ENCODE data around the gene KSR1. TPM values are rescaled to one million over a fixed set of nuclear protein-coding genes. Genes with fewer than 3 reads are reported as not detected.

KSR1 gene
- total RNA-seq, 1 experiment from 2014 or later, result 4.5 TPM

DNA sequence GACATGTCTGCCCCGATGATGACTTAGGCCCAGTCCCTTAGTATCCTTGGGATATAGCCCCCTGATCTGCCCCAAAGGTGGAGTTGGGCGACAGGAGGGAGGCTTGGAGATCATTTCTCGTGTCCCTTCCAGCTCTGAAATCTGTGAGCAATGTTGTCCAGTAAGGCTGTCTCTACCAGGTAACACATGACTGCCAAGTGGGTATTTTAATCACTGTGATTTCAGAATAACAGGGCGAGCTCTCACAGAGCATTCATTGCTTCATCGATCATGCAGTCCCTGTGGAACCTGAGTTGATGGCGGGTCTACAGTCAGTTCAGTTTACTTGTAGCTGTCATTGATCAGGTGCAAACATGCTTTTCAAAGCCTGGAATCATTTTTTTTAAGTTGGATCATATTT, 39.2 kb downstream of the KSR1 start:
- H3K27ac Mint-ChIP-seq (ENCODE audit: unreplicated experiment), result no peak overlapping the region
- H3K36me3 Mint-ChIP-seq (ENCODE audit: insufficient read depth, unreplicated experiment), result no peaks in the 10 kb centered on the region
- H3K4me1 Mint-ChIP-seq (ENCODE audit: low read depth, unreplicated experiment), result peaks cover 27% of the 10 kb centered on the region
- H3K4me3 Mint-ChIP-seq (ENCODE audit: low read depth, unreplicated experiment), result no peak overlapping the region
- BruUV-seq (replicated peaks), result no TSS peak
- H3K27me3 Mint-ChIP-seq (ENCODE audit: unreplicated experiment), result no peaks in the 10 kb centered on the region
- no peak for DNase-seq
- intact Hi-C loops (cut with micrococcal nuclease; ENCODE audit: unreplicated experiment), result loop anchor here (10.0 kb wide), 1 partner anchor 141 kb away; no protein-coding TSS in a partner anchor
- CTCF ChIA-PET, result interaction anchor here (0.6 to 2.3 kb wide), 2 partner anchors 28 to 104 kb away, joined by 3 to 15 read pairs; no protein-coding TSS in a partner anchor
- no peak for TF ChIP-seq CTCF (IDR thresholded peaks at IDR 0.05; ENCODE audit: unreplicated experiment)
- H3K9me3 Mint-ChIP-seq (ENCODE audit: low read depth, unreplicated experiment), result peaks cover 4% of the 10 kb centered on the region

DNA sequence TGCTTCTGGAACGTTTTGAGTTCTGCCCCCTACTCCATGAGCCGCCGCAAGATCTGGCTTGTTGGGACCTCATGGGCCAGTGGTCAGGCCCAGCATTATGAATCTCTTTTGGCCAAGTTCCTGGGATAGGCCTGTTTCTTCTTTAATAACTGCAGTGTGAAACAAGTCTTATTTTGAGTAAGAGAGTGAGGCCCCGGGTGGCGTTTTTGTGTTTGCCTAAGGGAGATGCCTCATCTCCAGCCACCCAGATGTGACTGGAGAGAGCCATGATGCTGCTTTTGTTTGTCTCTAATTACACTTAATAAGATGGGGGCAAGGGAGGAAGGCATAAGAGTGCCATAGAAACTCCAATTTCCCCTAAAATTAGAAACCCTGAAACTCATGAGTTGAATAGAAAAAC, 39.8 kb downstream of the KSR1 start:
- CTCF ChIA-PET, result no interaction called here
- Mint-ChIP-seq H3K4me3 (ENCODE audit: low read depth, unreplicated experiment) (no peak overlapping the region), H3K9me3 (ENCODE audit: low read depth, unreplicated experiment) (peaks cover 6% of the 10 kb centered on the region), H3K36me3 (ENCODE audit: insufficient read depth, unreplicated experiment) (no peaks in the 10 kb centered on the region), H3K4me1 (ENCODE audit: low read depth, unreplicated experiment) (peaks cover 27% of the 10 kb centered on the region), H3K27ac (ENCODE audit: unreplicated experiment) (no peak overlapping the region), H3K27me3 (ENCODE audit: unreplicated experiment) (no peaks in the 10 kb centered on the region)
- TF ChIP-seq CTCF (IDR thresholded peaks at IDR 0.05; ENCODE audit: unreplicated experiment), result no peak
- no TSS peak for BruUV-seq (replicated peaks)
- no peak for DNase-seq
- intact Hi-C loops (cut with micrococcal nuclease; ENCODE audit: unreplicated experiment), result loop anchor here (10.0 kb wide), 1 partner anchor 141 kb away; no protein-coding TSS in a partner anchor

- no peak for TF ChIP-seq CTCF (IDR thresholded peaks at IDR 0.05; ENCODE audit: unreplicated experiment)
- Mint-ChIP-seq H3K27ac (ENCODE audit: unreplicated experiment) (no peak overlapping the region), H3K9me3 (ENCODE audit: low read depth, unreplicated experiment) (peaks cover 6% of the 10 kb centered on the region), H3K36me3 (ENCODE audit: insufficient read depth, unreplicated experiment) (no peaks in the 10 kb centered on the region), H3K27me3 (ENCODE audit: unreplicated experiment) (no peaks in the 10 kb centered on the region), H3K4me1 (ENCODE audit: low read depth, unreplicated experiment) (peaks cover 27% of the 10 kb centered on the region), H3K4me3 (ENCODE audit: low read depth, unreplicated experiment) (no peak overlapping the region)
- DNase-seq, result peak; percentile 33
- intact Hi-C loops (cut with micrococcal nuclease; ENCODE audit: unreplicated experiment), result loop anchor here (10.0 kb wide), 1 partner anchor 142 kb away; no protein-coding TSS in a partner anchor
- CTCF ChIA-PET, result no interaction called here
- BruUV-seq (replicated peaks), result no TSS peak
Measured at GRCh38 chr17:27496437-27496943, 40.2 kb downstream of the KSR1 start.

- TF ChIP-seq CTCF (IDR thresholded peaks at IDR 0.05; ENCODE audit: unreplicated experiment), result no peak
- no TSS peak for BruUV-seq (replicated peaks)
- H3K9me3 Mint-ChIP-seq (ENCODE audit: low read depth, unreplicated experiment), result peaks cover 6% of the 10 kb centered on the region
- CTCF ChIA-PET, result no interaction called here
- H3K27ac Mint-ChIP-seq (ENCODE audit: unreplicated experiment), result no peak overlapping the region
- no peak for DNase-seq
- no peak overlapping the region for H3K4me3 Mint-ChIP-seq (ENCODE audit: low read depth, unreplicated experiment)
- H3K36me3 Mint-ChIP-seq (ENCODE audit: insufficient read depth, unreplicated experiment), result no peaks in the 10 kb centered on the region
- H3K4me1 Mint-ChIP-seq (ENCODE audit: low read depth, unreplicated experiment), result peaks cover 27% of the 10 kb centered on the region
- H3K27me3 Mint-ChIP-seq (ENCODE audit: unreplicated experiment), result no peaks in the 10 kb centered on the region
- intact Hi-C loops (cut with micrococcal nuclease; ENCODE audit: unreplicated experiment), result loop anchor here (10.0 kb wide), 1 partner anchor 142 kb away; no protein-coding TSS in a partner anchor
Measured at GRCh38 chr17:27496971-27497370, 40.7 kb downstream of the KSR1 start.
